A673 (cell line): Measurements from ENCODE around the gene CRHBP. TPM values are rescaled to one million over a fixed set of nuclear protein-coding genes. Genes with fewer than 3 reads are reported as not detected.

Experiments
- BruUV-seq: library from RNA; stranded (reverse); fragments of 400-500 nt; replicated peaks from 2 replicates; lab custom pipeline; 2021; lab: Mats Ljungman, UMichigan
- CTCF ChIA-PET: fragments of 300-600 bp; sonication (Branson Sonifier 250); formaldehyde crosslinking; loops from one replicate; lab custom pipeline; 2022; ENCODE audit warnings: antibody characterized with exemption; lab: Charles Lee
- POLR2A ChIA-PET: fragments of 300-600 bp; sonication (Branson Sonifier 250); formaldehyde crosslinking; loops from one replicate; lab custom pipeline; 2022; ENCODE audit warnings: antibody characterized with exemption; ENCODE audit not compliant: low non-redundant PET; lab: Charles Lee
- DNase-seq: peaks from one replicate; pipeline ENCODE4 v3.0.0-alpha.2; 2015; ENCODE audit warnings: low spot score
- H3K27ac ChIP-seq: fragments of 200-600 bp; sonication (generic); 2 replicates; pipeline ENCODE4 v1.5.1; 2016; ENCODE audit warnings: mixed run types, low read depth, mild to moderate bottlenecking, mixed read lengths, antibody characterized with exemption, low read length; ENCODE audit not compliant: poor library complexity, severe bottlenecking
- H3K27me3 ChIP-seq: fragments of 200-600 bp; sonication (generic); replicated peaks from 2 replicates; pipeline ENCODE4 v1.6.1; 2017; ENCODE audit warnings: mixed run types, low read depth, mild to moderate bottlenecking, mixed read lengths, antibody characterized with exemption, low read length; ENCODE audit not compliant: insufficient read depth, poor library complexity
- H3K36me3 ChIP-seq: fragments of 200-600 bp; sonication (generic); 2 replicates; pipeline ENCODE4 v1.6.1; 2016; ENCODE audit warnings: mixed run types, mild to moderate bottlenecking, mixed read lengths, antibody characterized with exemption, low read length; ENCODE audit not compliant: insufficient read depth, poor library complexity, severe bottlenecking
- H3K4me1 ChIP-seq: fragments of 200-600 bp; sonication (generic); 2 replicates; pipeline ENCODE4 v1.6.1; 2017; ENCODE audit warnings: mixed run types, mild to moderate bottlenecking, mixed read lengths, antibody characterized with exemption, low read length; ENCODE audit not compliant: insufficient read depth, poor library complexity, severe bottlenecking
- H3K4me3 ChIP-seq: fragments of 200-600 bp; sonication (generic); 2 replicates; pipeline ENCODE4 v1.5.1; 2016; ENCODE audit warnings: low read depth, mixed run types, mild to moderate bottlenecking, mixed read lengths, low read length; ENCODE audit not compliant: poor library complexity, severe bottlenecking
- H3K9me3 ChIP-seq: fragments of 200-600 bp; sonication (generic); 2 replicates; pipeline ENCODE4 v1.6.1; 2016; ENCODE audit warnings: mixed run types, low read depth, mild to moderate bottlenecking, mixed read lengths, antibody characterized with exemption, low read length; ENCODE audit not compliant: poor library complexity, severe bottlenecking
- EZH2 ChIP-seq: fragments of 200-600 bp; sonication (generic); IDR thresholded peaks from 2 replicates; pipeline ENCODE4 v1.6.1; 2017; ENCODE audit warnings: borderline replicate concordance, low read depth, mild to moderate bottlenecking, mixed read lengths, antibody characterized with exemption, low read length; ENCODE audit not compliant: poor library complexity, severe bottlenecking
- intact Hi-C: fragments of 100-400 bp; cut with micrococcal nuclease; formaldehyde crosslinking; loops from one replicate; pipeline ENCODE4 v1.10.0; 2022; ENCODE audit not compliant: unreplicated experiment
- total RNA-seq: library from RNA; stranded (reverse); gene quantifications from 2 replicates; pipeline ENCODE4 v1.2.3, GENCODE V29; 2021
- TF ChIP-seq, protein P1 (sequence below): fragments of 300-800, 200-600 bp; sonication (generic); conservative IDR thresholded peaks from 2 replicates; pipeline ENCODE4 v1.5.1; 2017; ENCODE audit warnings: low read depth, mild to moderate bottlenecking, antibody characterized with exemption, low read length, moderate library complexity, mixed read lengths

The CRHBP gene
- total RNA-seq, 1 experiment from 2014 or later: not detected

DNA sequence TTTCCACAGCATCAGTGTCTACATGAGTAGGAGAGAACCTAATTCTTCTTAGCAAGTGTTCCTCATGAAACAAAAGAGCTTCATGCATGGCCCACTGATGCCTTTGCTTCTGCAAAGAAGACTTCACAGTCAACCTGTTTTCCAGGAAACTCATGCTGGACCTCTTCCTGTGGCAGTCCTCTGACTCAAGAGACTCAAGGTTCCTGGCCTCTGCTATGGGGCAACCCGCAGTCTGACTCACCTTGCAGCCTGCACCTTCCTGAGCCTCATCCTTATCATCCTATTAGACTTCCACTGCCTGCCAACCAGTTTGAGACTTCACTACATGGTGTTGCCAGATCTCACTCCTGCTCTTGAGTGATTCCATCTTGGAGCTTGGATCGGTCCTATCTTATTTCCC, 59.8 kb downstream of the CRHBP start:
- CTCF ChIA-PET: no interaction called here
- TF ChIP-seq, protein P1, sequence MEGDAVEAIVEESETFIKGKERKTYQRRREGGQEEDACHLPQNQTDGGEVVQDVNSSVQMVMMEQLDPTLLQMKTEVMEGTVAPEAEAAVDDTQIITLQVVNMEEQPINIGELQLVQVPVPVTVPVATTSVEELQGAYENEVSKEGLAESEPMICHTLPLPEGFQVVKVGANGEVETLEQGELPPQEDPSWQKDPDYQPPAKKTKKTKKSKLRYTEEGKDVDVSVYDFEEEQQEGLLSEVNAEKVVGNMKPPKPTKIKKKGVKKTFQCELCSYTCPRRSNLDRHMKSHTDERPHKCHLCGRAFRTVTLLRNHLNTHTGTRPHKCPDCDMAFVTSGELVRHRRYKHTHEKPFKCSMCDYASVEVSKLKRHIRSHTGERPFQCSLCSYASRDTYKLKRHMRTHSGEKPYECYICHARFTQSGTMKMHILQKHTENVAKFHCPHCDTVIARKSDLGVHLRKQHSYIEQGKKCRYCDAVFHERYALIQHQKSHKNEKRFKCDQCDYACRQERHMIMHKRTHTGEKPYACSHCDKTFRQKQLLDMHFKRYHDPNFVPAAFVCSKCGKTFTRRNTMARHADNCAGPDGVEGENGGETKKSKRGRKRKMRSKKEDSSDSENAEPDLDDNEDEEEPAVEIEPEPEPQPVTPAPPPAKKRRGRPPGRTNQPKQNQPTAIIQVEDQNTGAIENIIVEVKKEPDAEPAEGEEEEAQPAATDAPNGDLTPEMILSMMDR: no peak
- TF ChIP-seq EZH2: no peak
- DNase-seq: no peak

DNA sequence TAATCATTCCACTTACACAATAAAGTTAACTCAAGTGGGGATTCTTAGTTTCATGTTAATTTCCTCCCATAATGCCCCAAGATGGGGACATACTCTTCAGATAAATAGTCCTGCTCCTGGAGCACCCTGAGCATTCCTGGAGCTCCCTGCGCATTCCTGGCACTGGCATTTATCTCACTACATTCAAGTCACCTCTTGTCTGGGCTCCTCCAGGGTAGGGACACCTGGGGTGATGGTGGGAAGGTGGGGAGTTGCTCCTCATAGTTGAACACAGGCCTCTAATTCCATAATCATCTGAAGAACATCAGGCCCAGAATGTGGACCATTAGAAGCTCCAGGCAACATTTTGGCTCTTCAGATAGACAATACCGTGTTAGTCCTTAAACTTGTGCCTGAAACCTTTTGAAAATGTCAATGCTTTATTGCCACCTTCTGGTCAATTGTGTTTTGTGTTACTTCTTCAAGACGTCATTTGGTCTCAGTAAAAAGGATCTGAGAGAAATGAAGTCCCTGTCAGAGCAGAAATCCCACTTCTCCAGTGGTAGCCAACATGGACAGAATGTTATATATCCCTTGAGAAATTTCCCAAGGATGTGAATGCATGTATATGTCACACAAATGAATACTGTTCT, 63.2 kb downstream of the CRHBP start:
- DNase-seq: peak; percentile 71
- Histone ChIP-seq H3K9me3 (no peaks in the 10 kb centered on the region), H3K4me1 (no peaks in the 10 kb centered on the region), H3K27me3 (peaks cover 5% of the 10 kb centered on the region), H3K27ac (no peak overlapping the region), H3K36me3 (no peaks in the 10 kb centered on the region), H3K4me3 (no peak overlapping the region)
- no TSS peak for BruUV-seq
- intact Hi-C loops: loop anchor here (1.0 kb wide), 1 partner anchor 148 kb away; no protein-coding TSS in a partner anchor
- ChIA-PET CTCF (interaction anchor here (1.0 to 2.2 kb wide), 2 partner anchors 148 to 151 kb away, joined by 8 to 16 read pairs; no protein-coding TSS in a partner anchor), POLR2A (no interaction called here)
- TF ChIP-seq, protein P1: peak; percentile 51
- TF ChIP-seq EZH2: no peak

More for the DNA sequence above, 59.8 kb downstream of the CRHBP start:
- Histone ChIP-seq H3K27ac (no peak overlapping the region), H3K4me1 (peaks cover 12% of the 10 kb centered on the region), H3K4me3 (no peak overlapping the region), H3K36me3 (no peaks in the 10 kb centered on the region), H3K27me3 (peaks cover 5% of the 10 kb centered on the region), H3K9me3 (no peaks in the 10 kb centered on the region)
- intact Hi-C loops: no loop called here
- POLR2A ChIA-PET: no interaction called here
- no TSS peak for BruUV-seq

DNA sequence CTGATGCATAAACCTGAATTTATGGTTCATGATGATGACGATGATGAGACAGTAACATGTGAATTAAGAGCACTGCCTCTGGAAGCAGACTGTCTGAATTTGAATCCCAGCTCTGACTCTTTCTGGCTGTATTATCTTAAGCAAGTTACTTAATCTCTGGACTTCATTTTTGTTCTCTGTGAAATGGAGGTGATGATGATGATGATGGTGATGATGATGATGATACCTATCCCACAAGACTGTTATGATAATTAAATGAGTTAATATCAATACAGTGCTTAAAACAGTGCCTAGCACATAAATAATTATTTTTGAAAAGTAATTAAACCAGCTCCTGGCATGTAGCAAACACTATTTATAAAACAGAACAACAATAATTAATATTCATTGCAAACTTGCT, 64.1 kb downstream of the CRHBP start:
- no peaks in the 10 kb centered on the region for H3K4me1 ChIP-seq
- no peak overlapping the region for H3K4me3 ChIP-seq
- H3K27ac ChIP-seq: no peak overlapping the region
- peaks cover 5% of the 10 kb centered on the region for H3K27me3 ChIP-seq
- ChIA-PET POLR2A (interaction anchor here (0.6 kb wide), 1 partner anchor 154 kb away, joined by 3 read pairs; no protein-coding TSS in a partner anchor), CTCF (interaction anchor here (0.5 to 2.2 kb wide), 3 partner anchors 149 to 277 kb away, joined by 8 to 16 read pairs (median 10); no protein-coding TSS in a partner anchor)
- BruUV-seq: no TSS peak
- no peaks in the 10 kb centered on the region for H3K36me3 ChIP-seq
- no peak for TF ChIP-seq EZH2
- TF ChIP-seq, protein P1: no peak
- H3K9me3 ChIP-seq: no peaks in the 10 kb centered on the region
- intact Hi-C loops: loop anchor here (1.0 kb wide), 1 partner anchor 149 kb away; no protein-coding TSS in a partner anchor
- no peak for DNase-seq
